NCI-H2107 treated with DMSO at 0.1 percent for 48 hours (cell line): ENCODE results near the gene ENOSF1.
"Not testable (repeated sequence)": the region's sequence is repeated elsewhere in the genome, so short reads cannot be mapped to it uniquely, and the experiment has no call there.

Experiments
- DNase-seq: peaks from one replicate; lab custom pipeline; 2025; ENCODE audit not compliant: unreplicated experiment; lab: John Stamatoyannopoulos, UW

ENOSF1 gene

GRCh38 chr18:708096-708495, 4.3 kb downstream of the ENOSF1 start:
- no peak for DNase-seq

- no peak for DNase-seq
Observed at GRCh38 chr18:706405-706804, 6.0 kb downstream of the ENOSF1 start.

- no peak for DNase-seq
Observed at GRCh38 chr18:703213-703967, 9.0 kb downstream of the ENOSF1 start.

GRCh38 chr18:697800-698199, 14.6 kb downstream of the ENOSF1 start:
- peak; percentile 23 for DNase-seq

GRCh38 chr18:697012-697411, 15.4 kb downstream of the ENOSF1 start:
- DNase-seq: no peak

GRCh38 chr18:693466-694187, 18.8 kb downstream of the ENOSF1 start:
- no peak for DNase-seq

- DNase-seq: no peak
Observed at GRCh38 chr18:692824-693223, 19.6 kb downstream of the ENOSF1 start.

GRCh38 chr18:688323-688722, 24.1 kb downstream of the ENOSF1 start:
- DNase-seq: no peak

- no peak for DNase-seq
Observed at GRCh38 chr18:686339-687111, 25.9 kb downstream of the ENOSF1 start.

- DNase-seq: no peak
Observed at GRCh38 chr18:685438-685837, 27.0 kb downstream of the ENOSF1 start.

GRCh38 chr18:683531-683930, 28.9 kb downstream of the ENOSF1 start:
- DNase-seq: no peak

- DNase-seq: no peak
Observed at GRCh38 chr18:682833-683232, 29.6 kb downstream of the ENOSF1 start.

- not testable (repeated sequence) for DNase-seq
Observed at GRCh38 chr18:682416-682815, 30.0 kb downstream of the ENOSF1 start.

- DNase-seq: no peak
Observed at GRCh38 chr18:681985-682384, 30.4 kb downstream of the ENOSF1 start.

- DNase-seq: no peak
Observed at GRCh38 chr18:680392-680791, 32.0 kb downstream of the ENOSF1 start.

- DNase-seq: no peak
Observed at GRCh38 chr18:679516-679915, 32.9 kb downstream of the ENOSF1 start.

- no peak for DNase-seq
Observed at GRCh38 chr18:678482-679182, 33.8 kb downstream of the ENOSF1 start.

- DNase-seq: no peak
Observed at GRCh38 chr18:677951-678381, 34.5 kb downstream of the ENOSF1 start.

- DNase-seq: no peak
Observed at GRCh38 chr18:677145-677544, 35.3 kb downstream of the ENOSF1 start.

- DNase-seq: no peak
Observed at GRCh38 chr18:676736-677135, 35.7 kb downstream of the ENOSF1 start.

GRCh38 chr18:676069-676468, 36.4 kb downstream of the ENOSF1 start:
- DNase-seq: no peak
